Activated CD8-positive, alpha-beta memory T cell treated with anti-CD3 and anti-CD28 coated beads for 4 hours (primary cell): ENCODE data around the gene DYNC1I1.

Experiments used
- DNase-seq, 2 donors: peaks; one replicate each; pipeline ENCODE4 v3.0.0-alpha.2; 2020; ENCODE audit warnings: low read depth in 2 of 2

Gene DYNC1I1

GRCh38 chr7:95861041-95861440, 88.7 kb downstream of the DYNC1I1 start:
- no peak for DNase-seq

DNA sequence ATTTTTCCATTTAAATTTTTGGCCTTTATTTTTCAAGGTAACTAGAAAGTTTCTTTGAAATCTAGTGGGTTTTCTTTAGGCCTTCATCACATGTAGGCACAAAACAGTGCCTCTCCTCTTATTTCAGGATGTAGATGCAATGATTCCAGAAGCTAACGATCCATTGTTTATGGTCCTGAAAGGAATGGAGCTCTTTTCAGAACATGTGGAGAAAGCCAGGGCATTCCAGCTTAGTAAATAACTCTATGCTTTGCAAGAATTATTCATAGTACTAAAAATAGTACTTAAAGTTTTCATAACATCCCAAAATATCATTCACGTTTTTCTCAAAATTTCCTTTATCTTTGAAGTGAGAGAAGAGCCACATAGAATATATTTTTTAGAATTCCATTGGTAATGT, 91.3 kb downstream of the DYNC1I1 start:
- DNase-seq, result no peak

GRCh38 chr7:95865716-95866371, 93.5 kb downstream of the DYNC1I1 start:
- DNase-seq, result no peak

DNA sequence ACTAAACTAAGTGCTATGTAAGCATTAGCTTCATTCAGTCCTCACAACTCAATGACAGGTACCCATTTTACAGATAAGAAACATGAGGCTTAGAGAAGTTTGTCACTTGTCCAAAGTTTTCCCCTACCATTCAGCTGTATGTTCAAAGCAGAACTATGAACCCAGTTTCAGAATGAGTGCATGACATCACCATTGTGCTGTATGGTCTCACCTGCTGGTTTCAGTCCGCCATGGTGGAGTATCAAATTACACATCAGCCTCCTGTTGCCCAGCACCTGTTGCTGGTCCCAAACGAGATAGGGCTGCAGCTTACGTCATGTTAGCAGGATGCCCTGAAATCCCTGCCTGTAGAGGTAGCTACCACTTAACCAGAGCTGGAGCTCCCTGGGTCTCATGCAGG, 95.0 kb downstream of the DYNC1I1 start:
- DNase-seq, result no peak

GRCh38 chr7:95871075-95871848, 98.9 kb downstream of the DYNC1I1 start:
- no peak for DNase-seq

DNA sequence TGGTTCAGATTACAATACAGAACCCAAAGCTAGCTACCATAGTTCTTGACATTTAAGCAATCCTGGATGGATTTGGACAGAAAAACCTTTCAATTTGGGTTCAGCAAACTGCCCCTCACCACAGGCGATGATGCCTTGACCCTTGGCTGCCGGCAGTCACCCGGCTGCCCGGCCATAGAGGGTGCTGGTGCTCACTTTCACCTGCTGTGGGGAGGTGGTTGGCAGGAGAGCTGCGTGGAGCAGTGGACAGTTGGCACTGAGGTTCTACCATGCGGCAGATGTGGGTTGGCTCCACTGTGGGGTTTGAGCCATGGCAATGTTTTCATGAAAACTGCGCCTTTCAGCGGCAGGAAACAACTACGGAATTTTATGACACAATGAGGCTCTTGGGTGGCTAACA, 99.5 kb downstream of the DYNC1I1 start:
- DNase-seq, result no peak

DNA sequence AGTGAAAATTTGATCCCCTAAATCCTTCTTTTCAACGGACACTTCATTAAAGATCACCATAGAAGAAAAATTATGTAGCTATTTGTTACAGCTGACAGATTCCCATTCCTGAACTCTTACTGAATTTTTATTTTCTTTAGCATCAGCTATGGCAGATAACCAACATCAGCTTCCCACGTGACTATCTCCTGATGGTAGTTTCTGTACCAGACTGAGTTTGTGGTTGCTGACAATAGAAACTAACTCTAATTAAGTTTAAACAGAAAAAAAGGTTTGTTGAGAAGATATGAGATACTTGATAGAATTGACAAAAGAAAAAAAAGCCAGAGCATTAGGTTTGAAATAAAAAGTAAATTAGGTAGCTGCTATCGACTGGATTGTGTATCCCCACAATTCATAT, 101.8 kb downstream of the DYNC1I1 start:
- no peak for DNase-seq

DNA sequence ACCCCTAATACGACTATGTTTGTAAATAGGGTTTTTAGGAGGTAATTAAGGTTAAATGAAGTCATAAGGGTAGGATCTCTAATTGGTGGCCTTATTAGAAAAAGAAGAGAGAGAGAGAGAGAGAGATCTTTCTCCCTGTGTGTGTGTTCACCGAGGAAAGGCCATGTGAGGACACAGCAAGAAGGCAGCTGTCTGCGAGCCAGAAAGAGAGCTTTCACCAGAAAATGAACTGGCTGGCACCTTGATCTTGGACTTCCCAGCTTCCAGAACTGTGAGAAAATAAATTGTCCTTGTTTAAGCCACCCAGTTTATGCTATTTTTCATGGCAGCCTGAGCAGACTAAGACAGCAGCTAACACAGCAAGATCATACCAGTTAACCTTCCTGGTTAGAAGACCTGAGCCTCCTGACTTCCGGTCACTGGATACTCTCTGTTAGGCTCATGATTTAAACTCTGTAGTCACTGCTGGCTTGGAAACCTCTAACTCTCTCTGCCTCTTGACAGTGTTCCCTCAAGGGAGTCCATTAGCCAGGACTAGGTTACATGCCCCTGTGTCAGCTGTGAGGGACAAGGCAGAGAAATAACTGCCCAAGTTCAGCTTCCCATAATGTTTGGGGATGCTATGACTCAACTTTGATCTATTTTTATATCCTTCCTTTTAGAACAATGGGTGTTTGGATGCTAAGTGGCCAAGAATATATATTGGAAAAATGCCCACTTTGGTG, 102.3 kb downstream of the DYNC1I1 start:
- DNase-seq, result no peak

DNA sequence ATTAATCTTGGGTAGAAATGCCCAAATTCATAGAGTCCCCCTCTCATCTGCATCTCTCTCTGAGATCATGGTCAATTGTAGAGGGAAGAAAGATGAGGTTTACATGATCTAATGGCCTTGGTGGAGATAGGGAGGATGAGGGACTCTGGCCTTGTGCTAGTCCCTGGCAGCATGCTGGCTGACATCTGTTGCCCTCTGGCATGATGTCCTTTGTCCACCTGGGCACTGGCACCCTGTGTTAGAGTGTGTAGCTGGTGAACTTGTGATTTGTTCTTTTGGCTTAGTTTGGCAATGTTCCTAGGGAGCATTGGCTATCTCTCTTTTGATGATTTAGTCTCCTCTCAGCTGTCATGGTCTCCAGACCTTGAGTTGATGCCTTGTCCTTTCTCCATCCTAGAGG, 103.2 kb downstream of the DYNC1I1 start:
- no peak for DNase-seq

GRCh38 chr7:95878677-95879076, 106.3 kb downstream of the DYNC1I1 start:
- DNase-seq, result no peak

- no peak for DNase-seq
Measured at GRCh38 chr7:95881597-95881996, 109.2 kb downstream of the DYNC1I1 start.

GRCh38 chr7:95883217-95883616, 110.9 kb downstream of the DYNC1I1 start:
- no peak for DNase-seq

DNA sequence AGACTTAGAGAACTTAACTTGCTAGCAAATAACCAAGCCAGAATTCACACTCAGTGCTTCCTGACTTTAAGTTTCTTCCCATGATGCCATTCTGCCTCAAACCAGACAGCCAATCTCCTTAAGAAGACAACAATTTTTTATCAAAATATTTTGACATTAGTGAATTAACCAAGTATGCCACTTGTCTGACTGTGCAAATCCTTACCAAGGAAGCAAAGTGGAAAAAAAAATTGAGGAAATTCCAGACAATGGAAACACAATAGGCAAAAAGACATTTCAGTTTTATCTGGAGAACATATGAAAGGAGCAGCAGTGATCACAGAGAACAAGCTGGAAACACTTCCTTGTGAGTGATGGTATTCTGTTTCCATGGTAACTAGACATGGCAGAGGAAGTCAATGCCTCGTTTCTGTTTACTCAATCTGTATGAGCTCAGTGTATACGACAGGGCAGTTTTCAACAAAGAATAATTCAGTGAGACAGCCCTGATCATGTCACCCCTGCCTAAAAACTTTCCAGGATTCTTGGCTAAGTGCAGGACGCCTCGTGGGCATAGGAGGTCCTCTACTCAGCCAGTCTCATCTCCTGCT, 114.2 kb downstream of the DYNC1I1 start:
- DNase-seq, result no peak

GRCh38 chr7:95893484-95893883, 121.1 kb downstream of the DYNC1I1 start:
- DNase-seq, result no peak

GRCh38 chr7:95897557-95898251, 125.3 kb downstream of the DYNC1I1 start:
- DNase-seq, result no peak

GRCh38 chr7:95899919-95900513, 127.7 kb downstream of the DYNC1I1 start:
- no peak for DNase-seq

DNA sequence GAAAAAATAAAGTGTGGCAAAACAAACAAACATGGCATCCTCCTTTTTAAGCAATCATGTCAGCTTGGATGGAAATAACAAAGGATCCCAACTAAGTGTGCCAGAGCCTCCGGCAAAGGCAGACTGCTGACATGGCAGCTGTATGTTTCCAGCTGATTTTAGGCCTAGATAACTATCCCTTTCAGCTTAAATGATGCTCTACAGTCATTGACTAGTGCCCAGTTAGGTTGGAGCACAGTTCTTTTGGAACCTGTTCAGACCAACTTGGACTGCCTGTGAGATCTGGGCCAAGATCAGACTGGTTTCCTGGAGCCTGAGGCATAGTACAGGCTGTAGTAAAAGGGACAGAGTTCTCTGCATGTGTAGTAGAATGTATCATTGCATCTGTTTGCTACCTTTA, 128.7 kb downstream of the DYNC1I1 start:
- DNase-seq, result no peak

GRCh38 chr7:95904099-95904498, 131.7 kb downstream of the DYNC1I1 start:
- DNase-seq, result no peak

- DNase-seq, result no peak
Measured at GRCh38 chr7:95905167-95905566, 132.8 kb downstream of the DYNC1I1 start.

DNA sequence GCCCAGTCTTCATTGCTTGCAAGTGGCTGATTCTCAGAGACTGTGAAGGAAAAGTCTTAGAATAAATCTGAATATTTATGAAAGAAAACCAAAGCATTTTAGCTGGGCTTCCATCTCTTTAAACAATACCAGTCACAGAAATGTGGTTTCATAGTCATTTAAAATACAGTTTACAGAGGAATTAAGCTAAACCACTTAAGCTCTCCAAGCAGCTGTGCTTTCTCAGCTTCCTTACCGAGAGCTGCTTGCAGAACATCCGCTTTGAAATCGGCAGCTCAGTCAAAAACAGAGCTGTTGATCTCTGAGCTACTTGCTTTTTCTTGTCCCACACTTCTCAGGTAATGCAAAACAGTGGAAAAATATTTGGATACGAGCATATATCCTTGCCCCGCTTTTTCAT, 134.5 kb downstream of the DYNC1I1 start:
- no peak for DNase-seq

GRCh38 chr7:95907337-95907736, 135.0 kb downstream of the DYNC1I1 start:
- DNase-seq, result no peak
